NCI-H82 (cell line): ENCODE results near the gene ANO2.

Experiments used
- DNase-seq: peaks from one replicate; lab custom pipeline; 2025; lab: John Stamatoyannopoulos, UW

Gene ANO2

DNA sequence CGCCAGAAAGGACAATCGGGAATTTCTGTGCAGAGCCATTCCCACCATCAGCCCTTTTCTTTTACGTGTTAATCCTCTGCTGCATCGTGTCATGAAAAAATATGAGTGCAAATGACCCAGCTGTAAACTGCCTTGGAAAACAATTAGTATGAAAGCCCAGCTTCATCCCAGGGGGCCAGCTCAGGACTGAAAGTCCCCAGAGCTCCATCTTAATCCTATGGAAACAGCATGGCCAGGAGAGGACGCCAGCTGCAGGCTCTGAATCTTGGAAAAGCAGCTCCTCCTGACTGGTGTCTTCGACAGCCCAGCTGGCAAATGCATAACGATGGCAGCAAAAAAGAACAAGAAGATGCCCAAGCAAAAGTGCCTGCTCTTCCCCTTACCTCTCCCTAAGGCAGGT, 321.6 kb downstream of the ANO2 start:
- DNase-seq: peak; percentile 98

DNA sequence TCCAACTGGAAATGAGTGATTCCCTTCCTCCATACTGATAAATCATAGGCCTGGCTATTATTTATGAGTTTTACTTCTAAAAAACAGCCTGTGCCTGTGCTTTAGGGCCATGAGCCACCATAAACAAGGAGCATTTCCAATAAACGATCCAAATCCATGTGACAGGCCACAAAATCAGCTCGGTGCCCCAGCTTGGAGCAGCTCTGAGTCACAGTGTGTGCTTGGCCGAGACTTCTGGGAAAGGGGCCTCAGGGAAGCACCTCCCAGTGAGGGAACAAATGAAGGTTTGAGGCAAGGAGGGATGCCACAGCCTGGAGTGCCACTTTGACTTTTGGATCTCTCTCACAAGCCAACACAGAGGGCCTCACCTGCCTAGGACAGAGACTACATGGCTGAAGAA, 322.8 kb downstream of the ANO2 start:
- no peak for DNase-seq

DNA sequence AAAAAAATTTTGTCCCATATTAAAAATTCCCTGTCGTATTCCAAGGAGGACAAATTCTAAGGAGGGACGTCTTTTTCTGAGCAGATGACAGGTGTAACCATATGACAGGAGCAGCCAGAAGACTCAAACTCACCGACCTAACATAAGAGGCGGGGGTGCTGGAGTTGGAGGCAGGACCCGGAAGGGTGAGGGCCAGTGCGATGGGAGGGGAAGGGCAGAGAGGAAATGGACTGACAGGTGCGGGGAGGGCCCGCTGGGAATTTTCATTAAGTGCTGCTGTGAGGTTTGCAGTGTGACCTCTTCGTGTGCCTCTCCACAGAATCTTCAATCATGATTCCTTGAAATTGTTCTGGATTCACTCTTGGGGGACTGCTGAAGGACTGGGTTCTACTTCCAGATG, 323.7 kb downstream of the ANO2 start:
- peak; percentile 42 for DNase-seq

DNA sequence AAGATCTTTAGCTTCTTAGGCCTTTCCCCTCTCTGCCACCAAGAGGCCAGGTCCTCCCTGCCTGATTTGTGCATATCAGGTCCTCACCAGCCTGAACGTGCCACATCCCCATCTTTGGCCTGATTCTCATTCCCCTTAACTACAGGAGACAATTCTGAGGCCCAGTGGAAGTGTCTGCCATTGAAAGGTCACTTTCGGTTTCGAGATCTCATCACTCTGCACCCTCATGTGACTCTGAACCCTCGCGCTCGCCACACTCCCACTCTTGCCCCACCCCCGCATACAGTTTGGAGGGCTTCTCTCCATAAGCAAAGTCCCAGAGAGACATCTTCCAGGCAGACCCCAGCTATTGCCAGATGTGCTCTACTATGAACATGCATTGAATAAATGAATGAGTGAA, 324.2 kb downstream of the ANO2 start:
- no peak for DNase-seq

DNA sequence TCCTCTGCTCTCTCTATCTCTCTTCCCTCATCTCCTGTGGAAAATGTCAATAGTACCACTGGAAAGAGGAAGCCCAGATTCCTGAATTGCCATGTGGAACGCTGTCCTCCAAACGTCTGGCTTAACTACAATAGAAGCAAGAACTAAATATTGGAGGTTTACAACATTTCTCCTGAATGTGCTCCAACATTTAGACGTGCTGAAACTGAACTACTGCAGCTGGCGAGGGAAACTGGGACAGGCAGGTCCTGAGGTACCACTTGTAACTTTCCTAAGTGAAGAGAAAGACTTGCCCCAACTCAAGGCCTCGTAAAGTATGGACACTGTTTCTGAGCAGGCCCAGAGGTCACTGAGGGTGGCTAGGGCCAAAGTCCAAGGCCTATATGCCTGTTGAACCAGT, 325.4 kb downstream of the ANO2 start:
- DNase-seq: no peak

DNA sequence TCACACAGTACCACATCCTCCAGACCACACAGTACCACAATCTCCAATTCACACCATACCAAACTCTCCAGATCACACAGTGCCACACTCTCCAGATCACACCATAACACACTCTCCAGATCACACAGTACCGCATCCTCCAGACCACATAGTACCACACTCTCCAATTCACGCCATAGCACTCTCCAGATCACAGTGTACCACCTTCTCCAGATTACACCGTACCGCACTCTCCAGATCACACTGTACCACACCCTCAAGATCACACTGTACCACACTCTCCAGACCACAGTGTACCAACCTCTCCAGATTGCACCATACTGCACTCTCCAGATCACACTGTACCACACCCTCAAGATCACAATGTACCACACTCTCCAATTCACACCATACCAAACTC, 328.2 kb downstream of the ANO2 start:
- DNase-seq: no peak

DNA sequence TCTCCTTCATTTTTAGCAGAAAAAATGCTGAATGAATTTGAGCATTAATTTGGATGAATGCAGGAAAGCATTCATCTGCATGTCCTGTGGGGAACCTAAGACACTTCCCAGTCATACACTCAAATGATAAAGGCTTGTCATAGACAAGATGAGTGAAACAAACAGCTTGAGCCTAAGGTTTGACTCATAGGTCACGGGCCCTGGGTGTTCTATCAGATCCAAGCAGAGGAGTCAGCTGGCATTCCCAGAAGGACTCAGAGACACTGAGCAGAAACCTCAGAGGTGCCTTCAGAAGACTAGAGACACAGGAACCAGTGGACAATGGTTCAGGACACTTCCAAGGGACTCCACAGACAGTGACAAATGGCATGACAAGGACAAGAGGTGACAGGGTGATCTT, 329.3 kb downstream of the ANO2 start:
- no peak for DNase-seq

DNA sequence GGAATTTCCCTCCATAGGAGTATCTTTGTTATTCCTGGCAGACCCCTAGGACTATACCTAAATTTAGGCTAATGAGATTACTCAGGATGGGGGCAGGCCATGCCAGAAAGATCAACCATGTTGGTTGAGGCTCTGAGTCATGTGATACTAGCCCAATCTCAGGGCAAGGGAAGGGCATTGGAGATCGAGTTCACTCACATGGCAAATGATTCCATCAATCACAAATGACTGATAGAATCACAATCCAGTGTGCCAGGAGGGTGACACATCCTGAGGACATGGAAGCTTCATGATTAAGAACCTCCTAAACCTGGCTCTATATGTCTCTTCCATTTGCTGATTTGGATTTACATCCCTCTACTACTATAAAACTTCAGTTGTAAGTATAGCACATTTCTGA, 330.8 kb downstream of the ANO2 start:
- peak; percentile 14 for DNase-seq

DNA sequence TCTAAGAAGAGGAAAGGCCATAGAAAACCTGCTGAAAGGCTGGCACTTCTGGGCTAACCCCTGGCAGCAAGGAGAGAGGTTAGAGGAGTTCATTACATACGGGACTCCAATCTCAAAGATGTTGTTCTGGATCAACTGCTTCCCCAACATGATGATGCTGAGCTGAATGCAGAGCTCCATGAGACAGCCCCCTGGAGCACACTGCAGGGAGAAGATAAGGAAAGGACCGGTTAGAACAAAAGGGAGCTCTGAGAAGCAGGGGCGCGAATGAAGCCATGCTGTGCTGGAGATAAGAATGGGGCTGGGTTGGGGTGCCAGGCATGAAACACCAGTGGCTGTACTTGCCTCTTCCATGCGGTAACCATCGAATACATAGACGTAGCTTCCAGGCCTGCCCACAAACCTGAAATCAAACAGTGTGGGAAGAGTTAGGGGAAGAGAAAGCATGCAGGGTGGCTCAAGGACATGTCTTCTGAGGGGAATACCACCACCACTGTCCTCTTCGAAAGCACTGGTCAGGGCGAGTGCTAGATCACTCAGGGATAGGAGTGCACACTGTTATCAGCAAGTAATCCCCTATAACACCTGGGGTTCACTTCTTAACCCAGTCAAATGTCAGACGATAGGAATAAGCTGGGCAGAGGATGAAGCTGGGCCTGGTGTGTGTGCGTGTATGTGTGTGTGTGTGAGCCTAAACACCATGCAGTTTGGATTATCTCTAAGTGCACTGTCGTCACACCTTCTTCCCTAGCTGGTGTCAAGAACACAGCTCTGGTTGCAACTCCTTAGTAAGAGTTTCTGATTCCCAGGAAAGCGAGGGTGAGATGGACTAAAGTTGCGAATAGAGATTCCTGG, 332.3 kb downstream of the ANO2 start:
- DNase-seq: peak; percentile 87

DNA sequence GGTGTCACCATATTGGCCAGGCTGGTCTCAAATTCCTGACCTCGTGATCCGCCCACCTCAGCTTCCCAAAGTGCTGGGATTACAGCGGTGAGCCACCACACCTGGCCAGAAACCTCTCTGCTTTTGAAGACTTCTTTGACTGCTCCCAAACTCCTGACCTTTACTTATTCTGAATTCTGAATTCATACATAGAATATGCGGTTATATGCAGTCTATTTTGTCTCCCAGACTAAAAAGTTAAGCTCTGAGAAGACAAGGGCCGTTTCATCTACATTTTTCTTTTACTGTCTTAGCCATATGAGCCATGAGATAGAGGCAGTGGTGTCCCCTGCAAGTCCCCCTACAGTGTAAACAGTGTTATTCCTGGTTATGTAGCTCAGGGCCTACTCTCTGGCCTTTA, 333.9 kb downstream of the ANO2 start:
- no peak for DNase-seq

DNA sequence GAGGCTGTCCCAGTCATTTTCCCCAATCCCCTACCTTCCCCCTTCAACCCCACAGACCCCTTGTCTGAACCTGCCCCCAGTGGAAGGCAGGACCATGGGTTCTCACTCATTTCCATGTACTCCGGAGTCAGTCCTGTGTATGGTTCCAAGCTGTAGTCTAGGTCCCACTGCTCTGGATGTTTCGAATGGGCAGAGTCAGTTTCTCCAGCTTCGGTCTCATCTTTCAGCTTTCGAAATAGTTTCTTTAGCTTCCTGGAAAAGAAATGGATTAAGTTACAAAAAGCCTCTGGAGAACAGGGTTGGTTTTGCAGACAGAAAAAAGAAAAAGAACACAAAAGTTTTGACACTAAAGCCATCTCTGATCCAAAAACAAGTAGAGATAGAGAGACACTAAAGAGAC, 345.7 kb downstream of the ANO2 start:
- no peak for DNase-seq

DNA sequence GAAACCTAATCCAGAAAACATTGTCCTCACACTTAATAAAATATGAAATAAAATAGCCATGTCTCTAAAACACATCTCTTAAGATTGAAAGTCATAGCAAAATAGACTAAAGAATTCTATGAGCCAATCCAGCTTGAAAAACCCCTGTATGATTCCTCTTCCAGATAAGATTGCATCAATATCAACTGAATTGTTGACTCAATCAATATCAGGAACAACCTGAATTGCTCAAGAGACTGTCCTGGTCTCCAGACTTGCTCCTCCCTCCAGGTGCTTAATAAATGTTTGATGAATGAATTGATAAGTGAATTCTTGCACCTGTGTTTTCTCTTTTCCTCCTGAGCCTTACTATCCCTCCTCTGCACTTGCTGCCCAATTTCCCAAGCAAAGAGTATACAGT, 351.1 kb downstream of the ANO2 start:
- DNase-seq: no peak

DNA sequence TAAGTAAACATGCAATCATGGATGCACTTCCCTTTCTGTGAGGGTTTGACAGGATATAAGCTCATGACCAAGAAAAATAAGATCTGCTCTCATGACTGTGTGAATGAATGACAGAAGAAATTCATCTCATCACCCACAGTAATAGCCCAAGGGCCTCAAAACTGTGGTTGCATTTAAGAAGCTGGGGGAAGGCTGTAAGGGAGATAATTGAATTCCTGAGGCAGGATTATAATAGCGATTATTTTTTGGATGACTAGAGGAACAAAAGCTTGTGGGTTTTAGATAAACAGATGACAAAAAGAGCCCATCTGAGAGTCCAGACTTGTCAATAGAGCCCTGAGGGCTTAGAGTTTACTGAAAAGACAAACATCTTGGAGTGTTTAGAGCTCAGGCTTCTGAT, 352.0 kb downstream of the ANO2 start:
- DNase-seq: peak; percentile 19

DNA sequence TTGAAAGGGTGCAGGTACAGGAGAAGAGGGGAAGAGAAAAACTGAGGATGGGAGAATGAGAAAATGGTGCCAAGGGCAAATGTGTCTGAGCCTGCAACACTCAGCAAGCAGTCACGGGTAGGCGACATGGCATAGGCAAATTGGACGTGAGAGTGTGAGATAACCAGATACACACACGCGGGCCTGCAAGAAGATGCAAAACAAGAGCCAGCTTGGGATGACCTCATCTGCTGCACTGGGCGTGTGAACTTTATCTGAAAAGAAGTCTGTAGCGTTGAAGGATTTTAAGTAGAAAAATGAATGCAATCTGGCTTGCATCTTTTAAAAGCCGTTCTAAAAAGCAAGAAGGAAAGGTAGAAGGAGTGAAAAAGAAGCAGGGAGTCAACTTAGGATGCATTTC, 352.7 kb downstream of the ANO2 start:
- no peak for DNase-seq

DNA sequence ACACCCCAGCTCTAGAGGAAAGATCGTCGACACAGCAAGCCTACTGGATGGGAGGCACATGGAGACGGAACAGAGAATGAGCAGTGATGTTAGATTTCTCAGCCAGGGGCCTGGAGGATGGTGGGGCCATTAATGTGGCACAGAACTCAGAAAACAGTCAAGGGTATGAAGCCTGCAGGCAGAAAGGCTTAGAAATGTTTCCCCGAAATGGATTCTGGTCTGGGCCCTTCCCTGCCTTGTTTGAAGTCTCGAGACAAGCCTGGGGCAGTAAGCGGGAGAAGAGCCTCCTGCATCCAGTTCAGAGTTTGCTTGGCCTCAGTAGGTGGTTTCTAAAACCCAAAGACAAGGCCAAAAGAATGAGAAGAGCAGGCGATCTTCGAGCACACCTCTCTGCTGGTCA, 354.7 kb downstream of the ANO2 start:
- no peak for DNase-seq

DNA sequence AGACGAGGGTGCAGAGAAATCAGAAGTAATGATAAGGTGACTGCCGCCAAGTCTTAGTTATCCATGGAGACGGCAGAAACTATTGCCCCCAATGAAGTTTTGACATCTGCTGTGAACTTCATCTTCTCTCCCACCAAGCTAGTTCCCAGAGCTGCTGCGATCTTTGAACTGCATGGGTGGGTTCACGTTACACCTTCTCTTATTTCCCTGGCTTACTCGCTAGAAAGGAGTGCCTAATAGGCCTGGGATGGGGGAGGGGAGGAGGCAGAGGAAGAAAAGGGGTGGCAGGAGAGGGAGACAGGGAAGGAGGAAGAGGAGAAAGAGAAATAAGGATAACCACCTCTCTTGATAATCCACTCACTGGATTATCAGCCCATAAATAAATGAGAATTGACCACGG, 356.0 kb downstream of the ANO2 start:
- peak; percentile 83 for DNase-seq

DNA sequence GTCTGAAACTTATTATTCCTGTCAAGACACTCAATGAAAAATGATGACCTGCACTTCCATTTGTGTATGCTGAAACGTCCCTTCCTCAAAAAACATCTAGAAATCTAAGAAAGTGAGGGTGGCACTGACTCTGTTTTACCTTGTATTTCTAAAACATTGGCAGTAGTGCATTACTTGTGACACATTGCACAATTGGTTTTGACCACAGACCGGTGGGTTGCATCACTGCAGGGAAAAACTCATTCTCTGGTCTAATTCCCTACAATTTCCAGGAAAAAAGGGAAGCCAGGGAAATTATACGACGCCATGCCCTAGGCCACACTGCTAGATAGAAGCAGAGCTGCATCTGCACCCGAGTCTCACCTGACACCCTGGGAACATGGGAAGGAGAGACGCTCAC, 356.5 kb downstream of the ANO2 start:
- DNase-seq: no peak

DNA sequence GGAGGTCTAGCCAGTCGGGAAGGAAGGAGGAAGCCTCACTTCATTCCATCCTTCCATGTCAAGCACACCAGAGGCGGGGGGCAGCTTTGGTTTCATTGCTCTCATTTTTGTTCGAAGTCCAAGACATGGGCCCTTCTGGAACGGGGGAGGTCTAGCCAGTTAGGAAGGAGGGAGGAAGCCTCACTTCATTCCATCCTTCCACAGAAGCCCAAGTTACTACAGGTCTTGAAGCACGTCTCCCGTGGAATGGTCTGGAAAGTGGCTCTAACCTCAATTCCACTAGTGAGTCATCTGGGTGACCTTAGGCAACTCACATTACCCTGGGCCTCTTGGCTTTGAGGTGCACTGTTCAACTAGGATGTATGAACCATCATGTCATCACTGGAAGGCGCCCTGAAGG, 356.9 kb downstream of the ANO2 start:
- DNase-seq: no peak

DNA sequence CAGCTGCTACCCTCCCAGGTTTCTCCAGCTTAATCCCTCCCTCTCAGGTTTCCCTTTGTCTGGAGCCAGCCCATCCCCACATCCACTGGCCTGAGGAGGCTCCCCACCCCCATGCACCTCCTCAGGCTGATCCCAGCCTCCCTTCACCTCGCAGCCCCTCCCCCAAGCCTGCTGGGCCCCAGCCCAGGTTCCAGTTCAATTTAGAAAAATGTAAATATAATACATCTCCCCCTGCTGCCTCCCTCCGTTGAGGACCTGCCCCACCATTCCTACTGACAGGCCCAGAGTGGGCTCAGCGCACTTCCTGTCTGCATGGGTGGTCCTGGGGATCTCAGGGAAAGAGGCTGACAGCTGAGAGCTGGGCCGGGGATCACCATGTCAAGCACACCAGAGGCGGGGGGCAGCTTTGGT, 357.3 kb downstream of the ANO2 start:
- DNase-seq: peak; percentile 96

DNA sequence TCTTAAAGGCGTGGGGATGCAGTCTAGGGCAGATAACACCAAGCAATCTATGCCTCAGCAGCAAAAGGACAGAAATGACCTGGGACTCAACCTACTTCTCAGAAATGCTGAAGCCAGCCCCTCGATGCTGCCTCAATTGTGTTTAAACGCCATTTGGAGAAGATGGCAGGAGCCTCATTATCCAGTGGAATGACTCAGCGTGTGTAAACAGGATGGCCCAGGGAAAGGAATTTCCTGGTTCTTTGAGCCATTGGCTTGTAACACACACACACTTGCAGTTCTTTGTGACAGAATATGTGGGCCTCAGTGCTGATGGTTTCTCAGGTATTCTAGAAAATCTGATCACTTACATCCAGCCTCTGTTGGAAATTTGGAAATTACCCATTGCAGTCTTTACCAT, 358.9 kb downstream of the ANO2 start:
- no peak for DNase-seq

DNA sequence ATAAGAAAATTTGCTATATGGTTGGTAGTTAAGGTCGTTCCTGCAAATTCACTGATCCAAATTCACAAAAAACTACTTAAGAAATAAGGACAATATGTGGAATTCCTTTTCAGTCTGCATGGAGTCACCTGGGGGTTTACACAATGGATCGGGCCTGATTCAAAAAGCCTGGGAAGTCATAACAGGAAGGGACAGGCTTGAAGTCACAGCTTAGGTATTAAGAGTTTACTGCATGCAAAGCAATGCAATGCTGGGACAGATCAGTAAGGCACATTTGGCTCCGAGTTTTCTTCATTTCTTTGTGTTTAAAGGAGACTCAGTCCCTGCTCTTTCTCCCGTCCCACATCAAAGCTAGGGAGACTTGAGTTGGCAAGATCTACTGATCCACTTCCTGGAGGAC, 359.9 kb downstream of the ANO2 start:
- no peak for DNase-seq

DNA sequence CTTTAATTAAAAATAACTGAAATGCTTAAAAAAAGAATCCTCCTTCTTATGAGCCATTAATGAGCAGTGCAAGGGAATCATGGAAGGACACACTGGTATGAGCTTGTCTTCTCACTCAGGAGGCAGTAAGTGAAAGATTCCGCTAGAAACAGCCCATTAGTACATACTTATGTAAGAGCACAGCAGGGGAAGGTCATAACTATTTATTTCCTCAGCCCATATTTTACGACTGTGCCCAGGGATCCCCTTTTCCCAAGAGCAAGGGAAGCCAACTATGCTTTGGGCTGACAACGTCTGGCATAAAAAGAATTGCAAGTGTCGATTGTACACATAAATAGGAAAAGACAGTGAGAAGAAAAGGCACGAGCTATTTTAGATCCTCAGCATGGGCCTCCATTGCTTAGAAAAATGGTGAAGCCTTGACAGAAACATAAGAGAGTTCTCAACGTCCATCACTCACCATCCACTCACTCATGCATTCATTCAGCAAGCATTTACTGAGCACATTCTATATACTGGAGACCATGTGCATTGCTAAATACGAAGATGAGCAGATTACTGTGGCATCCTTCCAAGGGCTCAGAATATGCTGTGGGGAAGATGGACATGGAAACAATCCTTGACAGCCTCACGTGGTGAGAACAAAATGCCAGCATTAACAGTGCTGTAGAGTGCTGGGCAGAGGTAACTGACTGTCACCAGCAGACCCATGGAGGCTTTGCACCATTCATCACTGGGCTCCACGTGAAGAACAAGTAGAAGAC, 360.5 kb downstream of the ANO2 start:
- DNase-seq: no peak

DNA sequence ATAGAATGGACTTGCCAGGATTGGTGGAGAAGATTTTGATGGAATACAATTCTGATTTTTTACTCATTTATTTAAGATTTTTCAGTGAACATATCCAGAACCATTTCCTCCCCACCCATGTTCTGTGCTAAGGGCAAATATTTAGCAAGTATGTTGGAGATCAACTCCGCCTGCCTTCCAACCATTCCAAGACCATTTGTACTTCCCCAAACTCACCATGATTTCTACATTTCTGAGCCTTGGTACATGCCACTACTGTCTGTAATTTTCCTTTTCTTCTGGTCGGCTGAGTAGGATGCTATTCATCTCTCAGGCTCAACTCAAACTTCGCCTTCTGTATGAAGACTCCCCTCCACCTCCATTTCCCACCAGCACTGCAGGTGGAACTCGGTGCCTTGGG, 362.5 kb downstream of the ANO2 start:
- no peak for DNase-seq

DNA sequence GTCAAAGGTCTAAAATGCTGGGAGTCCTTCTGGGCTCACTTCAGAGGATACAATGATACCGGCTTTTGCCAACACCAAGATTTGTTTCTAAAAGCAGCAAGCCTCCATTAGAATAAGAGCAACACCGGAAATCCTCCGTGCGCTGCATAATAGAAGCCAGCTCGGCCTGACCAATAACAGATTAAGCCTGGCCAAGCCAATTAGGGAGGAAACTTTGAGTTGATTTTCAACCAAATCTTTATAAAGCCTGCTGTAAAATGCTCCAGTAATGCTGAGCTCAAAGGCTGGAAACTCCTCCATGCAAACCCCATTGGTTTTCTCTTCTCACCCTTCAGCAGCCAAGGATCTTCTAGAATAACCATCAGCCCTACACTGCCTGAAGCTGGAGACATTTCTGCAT, 363.0 kb downstream of the ANO2 start:
- peak; percentile 72 for DNase-seq
